Sigmoid colon (tissue), 7 donors: ENCODE data around the gene NEDD8. TPM values are rescaled to one million over a fixed set of nuclear protein-coding genes. Genes with fewer than 3 reads are reported as not detected.

Experiments
- DNase-seq: peaks from one replicate; pipeline ENCODE4 v3.0.0-alpha.2; 2019
- H3K27ac ChIP-seq, 4 donors: fragments of 200-600 bp; sonication (generic); one replicate each; pipeline ENCODE4 v1.5.1; 2016 to 2019; ENCODE audit warnings: mild to moderate bottlenecking in 1 of 4
- H3K27me3 ChIP-seq, 3 donors: fragments of 200-600 bp; sonication (generic); one replicate each; pipeline ENCODE4 v1.5.1; 2019; ENCODE audit warnings: mild to moderate bottlenecking in 1 of 3
- H3K36me3 ChIP-seq, 4 donors: fragments of 200-600 bp; sonication (generic); one replicate each; pipeline ENCODE4 v1.5.1; 2016 to 2019
- H3K4me1 ChIP-seq, 4 donors: fragments of 200-600 bp; sonication (generic); one replicate each; pipeline ENCODE4 v1.5.1; 2017 to 2019
- H3K4me3 ChIP-seq, 4 donors: fragments of 200-600 bp; sonication (generic); one replicate each; pipeline ENCODE4 v1.5.1; 2017 to 2019; ENCODE audit warnings: mild to moderate bottlenecking in 2 of 4, moderate library complexity in 1 of 4
- H3K9me3 ChIP-seq, 4 donors: fragments of 200-600 bp in 3 of 4; sonication (generic) in 3 of 4; one replicate each; pipeline versions ENCODE4 v1.5.1 to v1.6.1; 2013 to 2019
- EP300 ChIP-seq, 4 donors: sonication (generic); formaldehyde crosslinking; IDR thresholded peaks; one replicate each; pipeline ENCODE4 v1.6.1; 2017; ENCODE audit warnings: antibody characterized with exemption in 4 of 4
- POLR2A ChIP-seq, 2 donors: fragments of 450-650 bp; IDR thresholded peaks; one replicate each; pipeline ENCODE4 v1.6.1; 2016; ENCODE audit warnings: antibody characterized with exemption in 2 of 2, mild to moderate bottlenecking in 2 of 2, moderate library complexity in 2 of 2
- POLR2AphosphoS5 ChIP-seq, 4 donors: sonication (generic); formaldehyde crosslinking; IDR thresholded peaks; one replicate each; pipeline ENCODE4 v1.6.1; 2017; ENCODE audit warnings: antibody characterized with exemption in 4 of 4
- WGBS, 2 donors: extraction: QIAGEN DNeasy Blood & Tissue Kit; methylation state at CpG; one replicate each; pipeline ENCODE4 v1.1.7; 2013; 5-methylcytosine and 5-hydroxymethylcytosine counted together
- intact Hi-C: fragments of 100-400 bp; cut with DNase I; formaldehyde crosslinking; loops from one replicate; pipeline ENCODE4 v1.15.1; 2023
- polyA plus RNA-seq, 3 donors: library from polyadenylated mRNA; stranded (reverse); fragments of 200-250 nt; gene quantifications; one replicate each; pipeline ENCODE4 v1.2.3, GENCODE V29; 2013
- total RNA-seq, 4 donors: library from RNA; depleted of rRNA; stranded (reverse); fragments of >200 nt; gene quantifications; one replicate each; pipeline ENCODE4 v1.1.0, GENCODE V29; 2016
- TF ChIP-seq, protein P1 (sequence below), 4 experiments: fragments of 450-650 bp in 3 of 4; fragments of 200-600 bp in 1 of 4; IDR thresholded peaks; one replicate each; pipeline ENCODE4 v1.5.1; 2016 to 2019; ENCODE audit warnings: antibody characterized with exemption in 4 of 4, mild to moderate bottlenecking in 3 of 4, moderate library complexity in 2 of 4
- donor health status: healthy with polysubstance abuse.
- donor health status: Bipolar disorder and iron deficiency.
- donor health status: healthy.

Gene NEDD8
- total and polyA plus RNA-seq, 7 donors = 104 to 243 (median 204) TPM

DNA sequence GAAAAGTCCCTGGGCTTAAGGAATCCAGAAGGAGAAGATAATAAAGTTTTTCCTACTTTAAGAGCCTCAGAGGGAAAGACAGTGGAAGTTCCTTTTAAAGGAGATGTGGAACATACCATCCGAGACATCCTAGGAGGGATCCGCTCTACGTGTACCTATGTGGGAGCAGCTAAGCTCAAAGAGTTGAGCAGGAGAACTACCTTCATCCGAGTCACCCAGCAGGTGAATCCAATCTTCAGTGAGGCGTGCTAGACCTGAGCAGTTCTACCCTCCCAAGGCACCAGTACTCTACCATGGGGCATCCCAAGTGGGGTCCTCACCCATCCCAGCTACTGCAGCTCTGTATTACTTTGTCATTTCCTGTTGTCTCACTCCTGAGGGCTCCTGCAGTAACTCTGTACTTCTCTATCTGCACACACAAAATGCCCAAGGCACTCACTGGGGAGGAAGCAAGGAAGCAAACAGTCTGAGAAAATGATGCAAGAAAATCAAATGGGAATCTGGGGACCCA lies 6.4 kb upstream of the NEDD8 start:
- peaks cover 0 to 52% (median 44%) of the 10 kb centered on the region in 4 donors for H3K4me1 ChIP-seq
- intact Hi-C loops = no loop called here
- TF ChIP-seq, protein P1, sequence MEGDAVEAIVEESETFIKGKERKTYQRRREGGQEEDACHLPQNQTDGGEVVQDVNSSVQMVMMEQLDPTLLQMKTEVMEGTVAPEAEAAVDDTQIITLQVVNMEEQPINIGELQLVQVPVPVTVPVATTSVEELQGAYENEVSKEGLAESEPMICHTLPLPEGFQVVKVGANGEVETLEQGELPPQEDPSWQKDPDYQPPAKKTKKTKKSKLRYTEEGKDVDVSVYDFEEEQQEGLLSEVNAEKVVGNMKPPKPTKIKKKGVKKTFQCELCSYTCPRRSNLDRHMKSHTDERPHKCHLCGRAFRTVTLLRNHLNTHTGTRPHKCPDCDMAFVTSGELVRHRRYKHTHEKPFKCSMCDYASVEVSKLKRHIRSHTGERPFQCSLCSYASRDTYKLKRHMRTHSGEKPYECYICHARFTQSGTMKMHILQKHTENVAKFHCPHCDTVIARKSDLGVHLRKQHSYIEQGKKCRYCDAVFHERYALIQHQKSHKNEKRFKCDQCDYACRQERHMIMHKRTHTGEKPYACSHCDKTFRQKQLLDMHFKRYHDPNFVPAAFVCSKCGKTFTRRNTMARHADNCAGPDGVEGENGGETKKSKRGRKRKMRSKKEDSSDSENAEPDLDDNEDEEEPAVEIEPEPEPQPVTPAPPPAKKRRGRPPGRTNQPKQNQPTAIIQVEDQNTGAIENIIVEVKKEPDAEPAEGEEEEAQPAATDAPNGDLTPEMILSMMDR (IDR thresholded peaks at IDR 0.05) = no peak
- no peak for TF ChIP-seq EP300 (IDR thresholded peaks at IDR 0.05)
- TF ChIP-seq POLR2A (IDR thresholded peaks at IDR 0.05) = no peak
- TF ChIP-seq POLR2AphosphoS5 (IDR thresholded peaks at IDR 0.05) = no peak
- no peak overlapping the region for H3K27ac ChIP-seq
- H3K27me3 ChIP-seq = no peaks in the 10 kb centered on the region
- H3K36me3 ChIP-seq = peaks cover 30 to 70% (median 45%) of the 10 kb centered on the region in 4 donors
- no peak for DNase-seq
- WGBS, 2 donors = 93 to 94% methylated on average over 5 of the region's 5 CpGs
- no peak overlapping the region for H3K4me3 ChIP-seq
- no peaks in the 10 kb centered on the region for H3K9me3 ChIP-seq

DNA sequence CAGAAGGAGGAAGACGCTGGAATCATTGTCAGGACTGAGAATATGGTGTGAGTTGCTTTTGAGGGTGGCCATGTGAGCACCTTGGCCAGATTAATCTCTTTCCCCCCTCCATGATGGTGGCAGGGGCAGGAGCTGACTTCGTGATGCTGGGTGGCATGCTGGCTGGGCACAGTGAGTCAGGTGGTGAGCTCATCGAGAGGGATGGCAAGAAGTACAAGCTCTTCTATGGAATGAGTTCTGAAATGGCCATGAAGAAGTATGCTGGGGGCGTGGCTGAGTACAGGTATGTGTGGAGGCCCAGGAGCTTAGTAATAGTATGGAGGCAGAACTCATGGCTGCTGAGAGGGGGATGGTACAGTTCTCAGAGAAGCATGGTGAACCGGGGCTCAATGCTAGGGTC lies 6.0 kb upstream of the NEDD8 start:
- no peaks in the 10 kb centered on the region for H3K9me3 ChIP-seq
- peaks cover 0 to 52% (median 44%) of the 10 kb centered on the region in 4 donors for H3K4me1 ChIP-seq
- 85 to 92% methylated on average over 5 of the region's 5 CpGs for WGBS, 2 donors
- no peak overlapping the region for H3K4me3 ChIP-seq
- DNase-seq = no peak
- H3K27me3 ChIP-seq = no peaks in the 10 kb centered on the region
- peaks cover 30 to 70% (median 45%) of the 10 kb centered on the region in 4 donors for H3K36me3 ChIP-seq
- intact Hi-C loops = no loop called here
- H3K27ac ChIP-seq = no peak overlapping the region
- TF ChIP-seq, protein P1 (IDR thresholded peaks at IDR 0.05) = no peak
- no peak for TF ChIP-seq POLR2A (IDR thresholded peaks at IDR 0.05)
- no peak for TF ChIP-seq EP300 (IDR thresholded peaks at IDR 0.05)
- no peak for TF ChIP-seq POLR2AphosphoS5 (IDR thresholded peaks at IDR 0.05)

DNA sequence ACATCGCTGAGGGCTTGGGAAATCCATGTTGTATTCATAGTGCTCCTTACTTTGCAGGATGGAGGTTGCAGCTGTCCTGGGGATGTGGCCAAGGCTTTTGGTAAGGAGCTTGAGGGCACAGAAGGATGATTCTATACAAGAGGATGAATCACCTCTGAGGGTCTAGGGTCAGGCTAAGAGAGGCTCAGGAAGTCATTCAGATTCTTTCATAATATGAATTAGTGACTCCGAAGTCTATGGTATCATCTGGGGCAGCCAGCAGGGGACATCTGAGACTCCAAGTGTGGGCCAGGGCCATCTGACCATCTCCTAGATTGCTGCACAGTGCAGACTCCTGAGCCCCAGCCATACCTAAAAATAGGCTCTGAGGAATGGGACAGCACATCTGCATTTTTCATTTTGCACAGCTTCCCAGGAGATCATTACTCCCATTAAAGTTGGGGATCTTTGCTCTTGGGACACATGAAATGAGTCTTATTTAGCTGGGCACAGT lies 5.3 kb upstream of the NEDD8 start:
- Histone ChIP-seq H3K36me3 (peaks cover 30 to 70% (median 45%) of the 10 kb centered on the region in 4 donors), H3K27ac (no peak overlapping the region), H3K4me3 (no peak overlapping the region), H3K27me3 (no peaks in the 10 kb centered on the region), H3K4me1 (peaks cover 0 to 52% (median 45%) of the 10 kb centered on the region in 4 donors), H3K9me3 (no peaks in the 10 kb centered on the region)
- TF ChIP-seq, protein P1 (IDR thresholded peaks at IDR 0.05) = no peak
- no peak for TF ChIP-seq POLR2AphosphoS5 (IDR thresholded peaks at IDR 0.05)
- no peak for TF ChIP-seq POLR2A (IDR thresholded peaks at IDR 0.05)
- no peak for TF ChIP-seq EP300 (IDR thresholded peaks at IDR 0.05)
- no peak for DNase-seq
- intact Hi-C loops = no loop called here
- WGBS, 2 donors = 92 to 97% methylated on average over 2 of the region's 2 CpGs

DNA sequence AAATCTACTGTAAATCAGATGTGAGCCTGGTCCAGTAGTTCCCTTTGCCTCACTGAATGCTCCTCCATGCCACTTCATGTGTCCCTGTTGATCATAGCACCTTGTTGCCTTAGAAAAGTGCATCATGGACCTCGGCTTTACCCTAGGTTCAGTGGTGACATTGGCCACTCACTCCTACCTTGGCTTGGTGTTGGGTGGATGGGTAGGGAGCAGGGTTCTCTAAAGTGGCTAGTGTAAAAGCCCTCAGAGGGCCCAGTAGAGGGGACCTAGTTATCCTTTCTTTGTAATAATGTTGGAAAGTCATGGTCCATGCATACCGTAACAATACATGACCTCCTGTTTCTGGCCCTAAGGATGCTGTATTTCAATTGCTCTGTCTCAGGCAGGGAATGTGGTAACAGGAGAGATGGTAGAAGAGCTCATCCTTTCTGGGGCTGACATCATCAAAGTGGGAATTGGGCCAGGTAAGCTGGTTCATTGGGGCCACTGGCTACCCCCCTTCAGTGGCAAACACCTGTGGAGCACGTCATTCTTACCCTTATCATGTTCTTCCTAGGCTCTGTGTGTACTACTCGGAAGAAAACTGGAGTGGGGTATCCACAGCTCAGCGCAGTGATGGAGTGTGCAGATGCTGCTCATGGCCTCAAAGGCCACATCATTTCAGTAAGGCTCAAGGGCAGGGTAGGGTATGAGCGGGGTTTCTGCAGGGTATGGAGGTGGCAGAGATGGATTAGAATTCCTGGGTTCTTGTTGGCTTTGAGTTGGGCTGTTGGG lies 4.7 kb upstream of the NEDD8 start:
- H3K27me3 ChIP-seq = no peaks in the 10 kb centered on the region
- intact Hi-C loops = no loop called here
- no peak overlapping the region for H3K4me3 ChIP-seq
- H3K9me3 ChIP-seq = no peaks in the 10 kb centered on the region
- peaks cover 0 to 52% (median 45%) of the 10 kb centered on the region in 4 donors for H3K4me1 ChIP-seq
- no peak for TF ChIP-seq POLR2A (IDR thresholded peaks at IDR 0.05)
- TF ChIP-seq, protein P1 (IDR thresholded peaks at IDR 0.05) = no peak
- no peak for TF ChIP-seq EP300 (IDR thresholded peaks at IDR 0.05)
- no peak for TF ChIP-seq POLR2AphosphoS5 (IDR thresholded peaks at IDR 0.05)
- no peak for DNase-seq
- H3K27ac ChIP-seq = no peak overlapping the region
- H3K36me3 ChIP-seq = peaks cover 30 to 70% (median 45%) of the 10 kb centered on the region in 4 donors
- WGBS, 2 donors = 93 to 97% methylated on average over 6 of the region's 6 CpGs
